HEK293 (cell line): ENCODE results near the gene TRMT44.

Source experiments
- SP2 ChIP-seq: fragments of 450-650 bp; formaldehyde crosslinking; IDR thresholded peaks from 2 replicates; pipeline ENCODE4 v1.5.1; 2016; ENCODE audit warnings: missing biosample characterization, missing genetic modification characterization
- SP3 ChIP-seq: fragments of 450-650 bp; formaldehyde crosslinking; IDR thresholded peaks from 2 replicates; pipeline ENCODE4 v1.5.1; 2016; ENCODE audit warnings: missing biosample characterization, missing genetic modification characterization
- ZBTB8A ChIP-seq: fragments of 450-650 bp; formaldehyde crosslinking; IDR thresholded peaks from 2 replicates; pipeline ENCODE4 v1.5.1; 2016; ENCODE audit warnings: missing biosample characterization, missing genetic modification characterization
- ZFHX2 ChIP-seq: fragments of 450-650 bp; formaldehyde crosslinking; conservative IDR thresholded peaks from 2 replicates; pipeline ENCODE4 v1.5.1; 2016; ENCODE audit warnings: missing biosample characterization, missing genetic modification characterization
- ZNF184 ChIP-seq: fragments of 450-650 bp; IDR thresholded peaks from 2 replicates; pipeline ENCODE4 v1.5.1; 2018; ENCODE audit warnings: missing biosample characterization, mild to moderate bottlenecking, missing genetic modification characterization
- ZNF292 ChIP-seq: fragments of 450-650 bp; formaldehyde crosslinking; IDR thresholded peaks from 2 replicates; pipeline ENCODE4 v1.5.1; 2016; ENCODE audit warnings: low read depth, missing biosample characterization, missing genetic modification characterization, borderline replicate concordance
- ZNF416 ChIP-seq: fragments of 450-650 bp; formaldehyde crosslinking; IDR thresholded peaks from 2 replicates; pipeline ENCODE4 v1.5.1; 2016; ENCODE audit warnings: missing biosample characterization, missing genetic modification characterization
- ZNF830 ChIP-seq: fragments of 450-650 bp; IDR thresholded peaks from 2 replicates; pipeline ENCODE4 v1.5.0; 2018; ENCODE audit warnings: missing biosample characterization, missing genetic modification characterization, low read depth, mild to moderate bottlenecking, moderate library complexity
- ZSCAN30 ChIP-seq: fragments of 450-650 bp; IDR thresholded peaks from 2 replicates; pipeline ENCODE4 v1.5.1; 2018; ENCODE audit warnings: missing biosample characterization, mild to moderate bottlenecking, missing genetic modification characterization, moderate library complexity
- TF ChIP-seq, protein P1 (sequence below): fragments of 450-650 bp; formaldehyde crosslinking; IDR thresholded peaks from 2 replicates; pipeline ENCODE4 v1.5.1; 2016; ENCODE audit warnings: missing biosample characterization, missing genetic modification characterization
- TF ChIP-seq, protein P2 (sequence below): fragments of 450-650 bp; formaldehyde crosslinking; IDR thresholded peaks from 2 replicates; pipeline ENCODE4 v1.5.1; 2016; ENCODE audit warnings: missing biosample characterization, missing genetic modification characterization
- TF ChIP-seq, protein P3 (sequence below): fragments of 450-650 bp; formaldehyde crosslinking; IDR thresholded peaks from 2 replicates; pipeline ENCODE4 v1.5.1; 2016; ENCODE audit warnings: missing biosample characterization, missing genetic modification characterization
- TF ChIP-seq, protein P4 (sequence below): fragments of 450-650 bp; formaldehyde crosslinking; IDR thresholded peaks from 2 replicates; pipeline ENCODE4 v1.5.1; 2016; ENCODE audit warnings: missing biosample characterization, missing genetic modification characterization

DNA sequence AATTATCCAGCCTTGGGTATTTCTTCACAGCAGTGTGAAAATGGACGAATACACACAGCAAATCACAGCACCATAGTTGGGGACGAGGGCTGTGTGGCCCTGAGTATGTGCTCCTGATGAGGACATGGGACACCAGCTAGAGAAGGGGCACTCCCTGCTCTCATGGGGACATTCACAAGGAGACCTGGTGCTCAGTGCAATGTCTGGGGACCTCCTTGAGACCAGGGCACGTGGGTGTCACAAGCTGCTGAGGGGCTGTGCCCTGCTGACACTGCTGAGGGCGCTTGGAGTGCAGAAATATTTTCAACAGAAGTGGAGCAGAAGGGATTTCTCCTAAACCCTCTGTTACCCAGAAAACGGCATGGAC lies 65.4 kb downstream of the TRMT44 start:
- TF ChIP-seq ZNF292 (tag by site-specific recombination) (no peak), ZNF830 (tag by site-specific recombination) (no peak), ZNF184 (no peak), ZSCAN30 (no peak), SP2 (tag by site-specific recombination) (no peak), ZNF416 (no peak), ZBTB8A (tag by site-specific recombination) (no peak), ZFHX2 (tag by site-specific recombination) (no peak), SP3 (no peak)
- TF ChIP-seq, protein P1, sequence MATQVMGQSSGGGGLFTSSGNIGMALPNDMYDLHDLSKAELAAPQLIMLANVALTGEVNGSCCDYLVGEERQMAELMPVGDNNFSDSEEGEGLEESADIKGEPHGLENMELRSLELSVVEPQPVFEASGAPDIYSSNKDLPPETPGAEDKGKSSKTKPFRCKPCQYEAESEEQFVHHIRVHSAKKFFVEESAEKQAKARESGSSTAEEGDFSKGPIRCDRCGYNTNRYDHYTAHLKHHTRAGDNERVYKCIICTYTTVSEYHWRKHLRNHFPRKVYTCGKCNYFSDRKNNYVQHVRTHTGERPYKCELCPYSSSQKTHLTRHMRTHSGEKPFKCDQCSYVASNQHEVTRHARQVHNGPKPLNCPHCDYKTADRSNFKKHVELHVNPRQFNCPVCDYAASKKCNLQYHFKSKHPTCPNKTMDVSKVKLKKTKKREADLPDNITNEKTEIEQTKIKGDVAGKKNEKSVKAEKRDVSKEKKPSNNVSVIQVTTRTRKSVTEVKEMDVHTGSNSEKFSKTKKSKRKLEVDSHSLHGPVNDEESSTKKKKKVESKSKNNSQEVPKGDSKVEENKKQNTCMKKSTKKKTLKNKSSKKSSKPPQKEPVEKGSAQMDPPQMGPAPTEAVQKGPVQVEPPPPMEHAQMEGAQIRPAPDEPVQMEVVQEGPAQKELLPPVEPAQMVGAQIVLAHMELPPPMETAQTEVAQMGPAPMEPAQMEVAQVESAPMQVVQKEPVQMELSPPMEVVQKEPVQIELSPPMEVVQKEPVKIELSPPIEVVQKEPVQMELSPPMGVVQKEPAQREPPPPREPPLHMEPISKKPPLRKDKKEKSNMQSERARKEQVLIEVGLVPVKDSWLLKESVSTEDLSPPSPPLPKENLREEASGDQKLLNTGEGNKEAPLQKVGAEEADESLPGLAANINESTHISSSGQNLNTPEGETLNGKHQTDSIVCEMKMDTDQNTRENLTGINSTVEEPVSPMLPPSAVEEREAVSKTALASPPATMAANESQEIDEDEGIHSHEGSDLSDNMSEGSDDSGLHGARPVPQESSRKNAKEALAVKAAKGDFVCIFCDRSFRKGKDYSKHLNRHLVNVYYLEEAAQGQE (tag by site-specific recombination) = no peak
- TF ChIP-seq, protein P2, sequence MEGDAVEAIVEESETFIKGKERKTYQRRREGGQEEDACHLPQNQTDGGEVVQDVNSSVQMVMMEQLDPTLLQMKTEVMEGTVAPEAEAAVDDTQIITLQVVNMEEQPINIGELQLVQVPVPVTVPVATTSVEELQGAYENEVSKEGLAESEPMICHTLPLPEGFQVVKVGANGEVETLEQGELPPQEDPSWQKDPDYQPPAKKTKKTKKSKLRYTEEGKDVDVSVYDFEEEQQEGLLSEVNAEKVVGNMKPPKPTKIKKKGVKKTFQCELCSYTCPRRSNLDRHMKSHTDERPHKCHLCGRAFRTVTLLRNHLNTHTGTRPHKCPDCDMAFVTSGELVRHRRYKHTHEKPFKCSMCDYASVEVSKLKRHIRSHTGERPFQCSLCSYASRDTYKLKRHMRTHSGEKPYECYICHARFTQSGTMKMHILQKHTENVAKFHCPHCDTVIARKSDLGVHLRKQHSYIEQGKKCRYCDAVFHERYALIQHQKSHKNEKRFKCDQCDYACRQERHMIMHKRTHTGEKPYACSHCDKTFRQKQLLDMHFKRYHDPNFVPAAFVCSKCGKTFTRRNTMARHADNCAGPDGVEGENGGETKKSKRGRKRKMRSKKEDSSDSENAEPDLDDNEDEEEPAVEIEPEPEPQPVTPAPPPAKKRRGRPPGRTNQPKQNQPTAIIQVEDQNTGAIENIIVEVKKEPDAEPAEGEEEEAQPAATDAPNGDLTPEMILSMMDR = no peak
- TF ChIP-seq, protein P3, sequence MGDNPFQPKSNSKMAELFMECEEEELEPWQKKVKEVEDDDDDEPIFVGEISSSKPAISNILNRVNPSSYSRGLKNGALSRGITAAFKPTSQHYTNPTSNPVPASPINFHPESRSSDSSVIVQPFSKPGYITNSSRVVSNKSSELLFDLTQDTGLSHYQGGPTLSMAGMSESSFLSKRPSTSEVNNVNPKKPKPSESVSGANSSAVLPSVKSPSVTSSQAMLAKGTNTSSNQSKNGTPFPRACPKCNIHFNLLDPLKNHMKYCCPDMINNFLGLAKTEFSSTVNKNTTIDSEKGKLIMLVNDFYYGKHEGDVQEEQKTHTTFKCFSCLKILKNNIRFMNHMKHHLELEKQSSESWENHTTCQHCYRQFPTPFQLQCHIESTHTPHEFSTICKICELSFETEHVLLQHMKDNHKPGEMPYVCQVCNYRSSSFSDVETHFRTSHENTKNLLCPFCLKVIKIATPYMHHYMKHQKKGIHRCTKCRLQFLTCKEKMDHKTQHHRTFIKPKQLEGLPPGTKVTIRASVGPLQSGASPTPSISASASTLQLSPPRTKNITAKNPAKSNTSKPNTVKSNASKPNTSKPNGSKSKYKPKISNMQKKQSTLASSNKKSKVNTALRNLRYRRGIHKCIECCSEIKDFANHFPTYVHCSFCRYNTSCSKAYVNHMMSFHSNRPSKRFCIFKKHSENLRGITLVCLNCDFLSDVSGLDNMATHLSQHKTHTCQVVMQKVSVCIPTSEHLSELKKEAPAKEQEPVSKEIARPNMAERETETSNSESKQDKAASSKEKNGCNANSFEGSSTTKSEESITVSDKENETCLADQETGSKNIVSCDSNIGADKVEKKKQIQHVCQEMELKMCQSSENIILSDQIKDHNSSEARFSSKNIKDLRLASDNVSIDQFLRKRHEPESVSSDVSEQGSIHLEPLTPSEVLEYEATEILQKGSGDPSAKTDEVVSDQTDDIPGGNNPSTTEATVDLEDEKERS (tag by site-specific recombination) = no peak
- TF ChIP-seq, protein P4, sequence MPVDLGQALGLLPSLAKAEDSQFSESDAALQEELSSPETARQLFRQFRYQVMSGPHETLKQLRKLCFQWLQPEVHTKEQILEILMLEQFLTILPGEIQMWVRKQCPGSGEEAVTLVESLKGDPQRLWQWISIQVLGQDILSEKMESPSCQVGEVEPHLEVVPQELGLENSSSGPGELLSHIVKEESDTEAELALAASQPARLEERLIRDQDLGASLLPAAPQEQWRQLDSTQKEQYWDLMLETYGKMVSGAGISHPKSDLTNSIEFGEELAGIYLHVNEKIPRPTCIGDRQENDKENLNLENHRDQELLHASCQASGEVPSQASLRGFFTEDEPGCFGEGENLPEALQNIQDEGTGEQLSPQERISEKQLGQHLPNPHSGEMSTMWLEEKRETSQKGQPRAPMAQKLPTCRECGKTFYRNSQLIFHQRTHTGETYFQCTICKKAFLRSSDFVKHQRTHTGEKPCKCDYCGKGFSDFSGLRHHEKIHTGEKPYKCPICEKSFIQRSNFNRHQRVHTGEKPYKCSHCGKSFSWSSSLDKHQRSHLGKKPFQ (tag by site-specific recombination) = no peak
